Measurements from ENCODE around the gene REPS2.

REPS2 gene

DNA sequence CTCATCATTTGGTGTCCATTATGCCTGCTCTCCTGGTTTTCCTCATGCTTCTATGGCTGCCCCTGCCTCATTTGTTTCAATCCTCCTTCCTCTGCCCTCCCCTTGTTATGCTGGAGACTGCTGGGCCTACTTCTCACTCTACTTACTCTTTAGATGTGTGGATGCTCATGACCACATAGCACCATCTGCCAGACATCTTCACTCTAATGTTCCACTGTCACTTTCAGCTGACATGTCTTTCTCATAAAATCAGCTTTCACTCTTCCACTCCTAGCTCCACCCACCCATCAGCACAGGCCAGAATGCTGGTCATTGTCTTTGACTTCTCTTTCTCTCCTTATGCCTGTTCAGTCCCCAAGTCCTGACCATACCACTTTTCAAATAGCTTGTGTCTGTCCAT lies 86.8 kb downstream of the REPS2 start:
- FAIRE-seq: no peak
- DNase-seq (ENCODE audit: low spot score): no peak

DNA sequence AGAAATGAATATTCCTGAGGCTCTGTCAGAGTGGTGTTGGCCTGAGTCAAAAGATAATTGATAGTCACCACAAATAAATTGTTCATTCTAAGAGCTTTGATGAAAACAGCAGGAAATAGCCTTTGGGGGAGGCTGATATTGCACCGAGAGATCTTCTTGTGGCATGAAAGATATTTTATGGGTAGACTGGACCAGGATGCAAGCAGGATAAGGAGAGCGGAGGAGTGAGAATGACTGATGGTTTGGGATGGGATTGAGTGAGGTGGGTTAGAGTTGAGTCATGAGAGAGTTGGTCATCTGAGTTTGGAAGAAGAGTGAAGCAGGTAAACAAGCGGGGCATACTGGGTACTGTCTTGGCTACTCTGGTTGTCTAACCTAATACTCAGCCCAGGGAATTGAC lies 88.7 kb downstream of the REPS2 start:
- no peak for FAIRE-seq
- no peak for DNase-seq (ENCODE audit: low spot score)

DNA sequence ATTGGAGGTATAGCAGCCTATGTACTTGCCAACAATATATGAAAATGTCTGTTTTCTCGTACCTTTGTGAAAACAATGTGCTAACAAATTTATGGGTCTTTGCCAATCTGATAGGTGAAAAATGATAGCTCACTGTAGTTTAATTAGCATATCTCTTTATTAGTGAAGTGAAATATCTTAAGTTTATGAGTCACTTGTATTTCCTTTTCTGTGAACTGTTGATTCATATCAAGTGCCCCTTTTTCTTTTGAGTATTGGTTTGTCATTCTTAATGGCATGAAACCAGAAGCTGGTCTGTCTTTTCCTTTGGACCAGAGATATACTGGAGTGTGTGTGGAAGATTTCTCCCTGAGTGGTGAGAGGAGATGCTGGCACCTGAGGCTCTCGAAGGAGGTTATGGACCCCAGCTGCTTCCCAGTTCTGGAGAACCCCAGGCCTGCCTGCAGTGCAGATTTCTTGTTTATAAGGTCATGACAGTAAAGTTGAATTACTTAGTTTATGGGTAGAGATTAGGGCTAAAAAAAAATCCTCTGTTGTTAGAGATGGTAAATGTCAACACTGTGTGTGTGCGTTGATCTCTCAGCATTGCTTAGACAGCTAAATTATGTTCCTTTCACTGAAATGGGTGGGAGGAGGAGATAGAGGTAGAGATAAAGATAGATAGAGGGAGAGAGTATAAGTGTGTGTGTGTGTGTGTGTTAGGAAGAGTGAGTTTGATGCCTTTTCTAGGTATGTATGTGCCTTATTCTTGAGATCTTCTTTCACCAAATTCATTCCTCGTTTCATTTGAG lies 89.9 kb downstream of the REPS2 start:
- DNase-seq (ENCODE audit: low spot score): no peak
- FAIRE-seq: no peak

DNA sequence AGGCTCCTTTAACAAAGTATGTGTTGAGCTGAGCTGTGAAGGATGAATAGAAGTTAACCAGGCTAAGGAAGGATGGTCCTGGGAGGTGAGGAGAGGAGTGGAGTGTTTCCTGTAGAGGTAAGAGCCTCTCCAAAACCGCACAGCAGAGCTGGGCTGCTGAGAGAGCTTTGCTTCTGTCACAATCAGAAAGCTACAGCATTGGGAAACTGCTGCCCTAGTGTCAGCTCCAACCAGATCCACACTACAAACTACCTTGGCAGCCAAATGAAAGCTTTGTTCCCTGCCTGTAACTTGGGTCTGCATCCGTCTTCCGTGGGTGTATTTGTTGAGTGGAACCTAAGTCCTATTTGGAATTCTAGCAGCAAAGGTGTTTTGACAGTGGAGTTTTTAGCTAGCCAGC lies 91.8 kb downstream of the REPS2 start:
- DNase-seq (ENCODE audit: low spot score) (no peak), FAIRE-seq (no peak)

DNA sequence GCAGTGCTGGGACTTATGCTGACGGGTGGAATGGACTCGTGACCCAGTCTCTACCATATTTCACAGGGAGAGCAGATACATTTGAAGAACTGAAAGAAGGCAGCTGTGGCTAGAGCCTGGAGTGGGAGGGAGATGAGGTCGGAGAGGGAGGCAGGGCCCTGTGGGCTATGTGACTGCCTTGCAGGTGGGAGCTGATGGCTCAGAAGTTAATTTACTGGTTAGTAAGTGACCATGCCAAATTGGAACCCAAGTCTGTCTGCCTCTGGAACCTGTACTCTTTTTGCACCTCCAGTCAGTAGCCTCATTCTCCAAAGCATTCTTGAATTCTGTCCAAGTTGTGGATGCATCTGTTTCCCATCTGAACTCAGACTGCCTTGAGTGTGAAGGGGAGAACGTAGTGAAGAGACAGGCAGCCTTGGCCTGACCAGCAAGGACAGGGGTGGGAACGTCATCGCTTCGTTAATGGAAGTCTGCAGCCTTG lies 92.3 kb downstream of the REPS2 start:
- DNase-seq (ENCODE audit: low spot score): no peak
- no peak for FAIRE-seq

DNA sequence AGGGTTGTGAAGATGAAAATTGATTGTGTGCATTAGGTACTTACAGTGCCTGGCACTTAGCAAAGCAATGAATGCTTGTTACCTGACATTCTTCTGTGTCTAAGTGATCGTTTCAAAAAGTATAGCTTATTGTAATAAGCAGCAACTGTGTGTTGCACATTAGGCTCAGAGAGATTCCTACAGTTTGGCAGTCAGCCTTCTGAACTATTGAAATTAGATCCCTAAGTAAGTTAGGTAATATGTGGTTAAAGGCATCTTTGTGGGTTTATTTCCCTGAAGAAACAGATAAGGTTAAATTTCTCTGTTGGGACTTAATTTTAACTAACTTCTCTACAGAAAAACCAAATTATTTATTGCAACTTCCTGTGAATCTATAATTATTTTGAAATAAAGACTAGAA lies 93.4 kb downstream of the REPS2 start:
- DNase-seq (ENCODE audit: low spot score) (no peak), FAIRE-seq (no peak)

DNA sequence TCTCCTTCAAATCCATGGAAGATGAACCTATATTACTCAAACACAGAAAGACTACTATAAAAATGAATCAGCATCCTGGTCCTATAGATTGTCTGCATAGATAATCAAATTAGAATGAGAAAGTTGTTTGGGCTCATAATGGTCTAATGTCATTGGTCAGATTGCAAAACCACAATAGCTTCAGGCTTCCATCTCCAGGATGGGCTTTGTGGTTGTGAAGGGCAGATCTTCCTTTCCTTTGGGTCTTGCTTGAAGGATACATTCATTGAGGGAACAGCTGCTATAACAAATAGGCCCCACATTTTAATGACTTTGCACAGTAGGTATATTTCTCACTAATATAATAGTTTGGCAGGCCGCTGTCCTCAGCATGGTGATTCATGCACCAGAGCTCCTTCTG lies 94.3 kb downstream of the REPS2 start:
- no peak for DNase-seq (ENCODE audit: low spot score)
- no peak for FAIRE-seq

DNA sequence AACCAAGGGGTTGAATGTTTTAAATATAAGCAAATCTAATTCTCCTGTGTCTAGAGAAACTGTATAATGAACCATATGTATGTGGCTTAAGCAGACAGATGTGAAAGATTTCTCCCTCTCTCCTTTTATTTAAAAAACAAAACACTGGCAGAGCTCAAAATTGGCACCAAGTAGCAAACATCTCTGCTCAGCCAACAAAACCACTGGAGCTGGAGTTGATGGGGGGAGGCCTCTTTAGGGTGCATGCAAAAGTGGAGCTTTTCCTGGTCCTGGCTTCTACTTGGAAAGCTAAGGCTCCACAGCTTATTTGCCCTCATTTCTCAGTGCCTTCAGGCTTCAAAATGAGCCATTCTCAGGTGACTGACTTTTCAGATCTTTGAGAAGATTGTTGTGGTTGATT lies 95.6 kb downstream of the REPS2 start:
- FAIRE-seq: no peak
- DNase-seq (ENCODE audit: low spot score): no peak

DNA sequence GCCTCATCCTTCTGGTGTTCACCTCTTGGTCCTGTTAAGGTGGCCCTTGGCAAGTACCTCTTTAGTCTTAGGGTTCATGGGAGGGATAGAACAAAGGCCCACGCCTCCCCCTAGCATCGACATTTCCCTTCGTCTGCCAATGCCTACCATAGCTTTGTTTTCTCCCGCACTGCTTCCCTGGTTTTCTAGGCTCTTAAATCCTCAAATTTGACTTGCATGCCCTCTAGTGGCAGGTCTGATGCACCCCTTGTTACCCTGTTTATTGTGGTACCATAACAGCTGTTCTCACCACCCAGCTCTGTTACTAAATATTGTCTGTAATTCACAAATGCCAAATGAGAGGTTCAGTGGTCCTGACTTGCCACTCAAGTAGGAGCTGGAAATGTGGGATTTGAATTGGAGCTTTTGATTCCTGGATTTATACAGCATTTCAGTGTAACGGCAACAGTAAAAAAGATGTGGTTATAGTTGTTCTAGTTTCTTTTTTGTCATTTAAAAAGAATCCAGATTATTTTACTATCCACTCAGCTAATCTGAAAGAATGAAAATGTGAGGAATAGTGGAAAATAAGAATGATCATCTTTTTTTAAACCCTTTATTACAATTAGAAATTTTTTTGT lies 100.1 kb downstream of the REPS2 start:
- peak; percentile 18 for DNase-seq (ENCODE audit: low spot score)

DNA sequence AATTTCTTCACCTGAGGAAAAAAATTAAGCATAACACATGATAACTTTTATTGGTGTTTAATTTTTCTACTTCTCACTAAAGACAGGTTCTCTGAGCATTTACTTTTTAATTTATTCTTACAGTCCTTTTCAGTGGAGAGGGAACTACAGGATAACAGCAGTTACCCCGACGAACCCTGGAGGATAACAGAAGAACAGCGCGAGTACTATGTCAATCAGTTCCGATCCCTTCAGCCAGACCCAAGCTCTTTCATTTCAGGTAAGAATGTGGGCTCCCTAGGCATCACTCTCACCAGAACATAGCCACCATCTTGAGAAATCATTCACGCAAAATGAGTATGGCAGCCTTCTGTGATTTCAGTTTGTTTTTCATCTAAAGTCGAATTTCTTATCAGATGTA lies 100.8 kb downstream of the REPS2 start:
- no peak for FAIRE-seq

More for the DNA sequence above, 100.1 kb downstream of the REPS2 start:
- no peak for FAIRE-seq

DNA sequence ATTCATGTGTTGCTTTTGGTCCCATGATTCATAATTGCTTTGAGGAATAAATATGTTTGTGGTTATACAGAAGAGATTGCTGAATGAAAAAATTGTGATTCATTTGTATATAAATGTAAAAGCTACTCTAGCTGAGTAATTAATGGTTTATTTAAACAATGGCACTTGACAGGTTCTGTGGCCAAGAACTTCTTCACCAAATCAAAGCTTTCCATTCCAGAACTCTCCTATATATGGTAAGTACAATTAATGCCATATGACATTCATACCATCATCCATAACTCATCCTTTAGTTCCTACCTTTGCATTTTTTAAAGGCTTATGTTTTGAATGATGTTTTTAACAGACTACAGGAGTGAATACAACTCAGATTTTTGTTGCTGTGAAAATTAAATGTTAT lies 105.8 kb downstream of the REPS2 start:
- no peak for DNase-seq (ENCODE audit: low spot score)
- no peak for FAIRE-seq

More for the DNA sequence above, 100.8 kb downstream of the REPS2 start:
- DNase-seq (ENCODE audit: low spot score): no peak

DNA sequence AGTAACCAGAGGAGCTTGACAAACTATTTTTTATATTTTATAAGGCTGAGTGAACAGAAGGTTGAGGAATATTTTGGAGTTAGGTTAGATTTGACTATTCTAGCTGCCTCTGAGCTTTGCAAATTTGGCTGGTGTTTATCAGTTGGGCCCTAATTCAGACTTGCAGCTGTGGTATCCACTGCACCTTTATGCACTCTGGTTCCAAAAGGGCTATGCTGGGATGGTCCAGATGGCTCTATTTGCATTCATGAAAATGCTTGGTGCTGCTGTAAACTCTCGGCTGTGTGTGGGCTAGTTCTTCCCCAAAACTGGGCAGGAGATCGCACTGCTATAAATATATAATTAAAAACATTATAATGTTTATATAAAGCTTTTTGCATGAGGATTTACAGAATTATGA lies 106.3 kb downstream of the REPS2 start:
- no peak for FAIRE-seq
- DNase-seq (ENCODE audit: low spot score): no peak

DNA sequence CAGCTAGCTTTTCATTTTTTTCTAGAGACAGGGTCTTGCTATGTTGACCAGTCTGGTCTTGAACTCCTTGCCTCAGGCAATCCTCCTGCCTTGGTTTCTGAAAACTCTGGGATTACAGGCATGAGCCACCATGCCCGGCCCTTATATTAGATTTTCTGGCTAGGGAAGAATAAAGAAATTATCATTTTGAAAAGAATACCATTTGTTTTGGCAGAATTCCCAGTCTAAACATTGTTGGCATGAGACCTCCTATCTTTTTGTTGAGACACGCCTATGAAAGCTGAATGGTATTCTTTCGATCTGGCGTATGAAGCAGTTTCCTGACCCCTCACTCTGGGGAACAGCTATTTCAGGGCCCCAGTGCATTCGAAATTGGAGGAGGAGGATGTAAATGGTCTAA lies 107.0 kb downstream of the REPS2 start:
- no peak for FAIRE-seq
- DNase-seq (ENCODE audit: low spot score): no peak

DNA sequence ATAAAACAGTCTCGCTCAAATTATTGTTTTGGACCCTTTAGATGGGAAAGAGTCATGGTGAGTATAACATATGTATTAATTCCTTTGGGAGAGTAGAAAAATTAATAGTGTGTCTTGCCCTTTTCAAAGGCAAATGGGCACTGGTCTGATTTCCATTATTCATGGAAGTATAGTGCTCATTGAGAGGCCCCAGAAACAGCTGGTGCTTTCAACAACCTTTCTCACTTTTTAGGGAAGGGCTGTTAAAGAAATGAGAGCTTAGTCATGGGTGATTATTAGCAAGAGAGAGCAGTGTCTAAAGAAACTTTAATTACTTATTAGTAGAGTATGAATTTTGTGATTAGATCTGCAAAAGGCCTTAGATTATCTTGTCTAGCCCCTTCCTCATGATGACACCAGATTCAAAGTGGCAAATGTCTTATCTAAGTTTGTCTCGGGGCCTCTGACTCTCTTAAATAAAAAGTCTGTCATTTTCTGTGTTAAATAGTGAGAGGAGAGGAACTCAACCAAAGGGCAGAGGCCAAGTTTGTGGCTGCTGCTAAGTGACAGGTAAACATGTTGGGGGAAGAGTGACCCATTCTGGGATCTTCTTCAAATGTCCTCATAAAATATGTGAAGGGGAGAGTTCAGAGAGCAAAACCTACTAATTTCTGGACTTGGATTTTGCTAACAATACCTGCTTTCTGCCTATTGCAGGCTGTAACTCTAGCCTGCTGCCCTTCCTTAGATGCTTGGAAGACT lies 110.6 kb downstream of the REPS2 start:
- no peak for DNase-seq (ENCODE audit: low spot score)
- no peak for FAIRE-seq

DNA sequence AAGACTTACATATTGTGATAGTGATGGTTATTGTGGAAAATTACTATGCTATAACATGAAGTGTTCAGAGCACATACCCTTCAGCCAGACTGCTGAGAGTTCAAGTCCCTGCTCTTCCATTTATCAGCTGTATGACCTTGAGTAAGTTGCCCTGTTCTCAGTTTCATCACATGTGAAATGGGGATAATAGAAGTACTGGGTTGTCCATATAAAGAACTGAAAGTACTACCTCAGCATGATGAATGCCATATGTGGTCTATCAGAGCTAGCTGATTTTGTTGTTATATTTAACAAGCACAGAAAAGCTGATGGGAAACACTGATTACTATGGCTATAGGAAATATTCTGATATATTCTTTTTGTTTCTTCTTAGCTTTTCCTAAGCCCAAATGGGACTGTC lies 115.6 kb downstream of the REPS2 start:
- FAIRE-seq (no peak), DNase-seq (ENCODE audit: low spot score) (no peak)

DNA sequence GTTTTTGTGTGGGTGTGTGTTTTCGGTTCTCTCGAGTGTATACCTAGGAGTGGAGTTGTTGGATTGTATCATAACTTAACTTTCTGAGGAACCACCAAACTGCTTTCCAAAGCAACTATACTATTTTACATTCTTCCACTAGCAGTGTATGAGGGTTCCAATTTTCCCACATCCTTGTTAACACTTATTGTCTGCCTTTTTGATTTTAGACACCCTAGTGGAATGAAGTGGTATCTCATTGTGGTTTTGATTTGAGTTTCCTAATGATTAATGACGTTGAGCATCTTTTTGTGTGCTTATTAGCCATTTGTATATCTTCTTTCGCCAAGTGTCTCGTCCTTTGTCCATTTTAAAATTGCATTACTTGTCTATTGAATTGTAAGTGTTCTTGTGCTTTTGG lies 118.6 kb downstream of the REPS2 start:
- FAIRE-seq (no peak), DNase-seq (ENCODE audit: low spot score) (no peak)

DNA sequence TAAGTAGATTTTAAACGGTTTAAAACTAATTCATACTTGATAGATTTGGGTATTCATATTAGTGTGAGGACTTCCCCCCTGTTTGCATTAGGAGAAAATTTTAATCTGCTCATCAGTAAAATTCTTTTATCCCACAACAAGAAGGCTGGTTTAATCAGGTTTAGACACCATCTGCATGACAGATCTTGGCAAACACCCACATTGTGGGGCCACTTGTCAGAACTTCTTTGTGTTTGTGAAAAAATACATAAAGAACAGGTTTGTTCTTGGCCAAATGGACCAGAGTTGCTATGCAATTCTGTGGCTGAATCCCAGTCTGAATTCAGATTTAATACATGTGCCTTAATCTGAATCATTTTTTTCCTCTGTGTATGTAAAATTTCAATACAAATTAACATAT lies 121.1 kb downstream of the REPS2 start:
- FAIRE-seq (no peak), DNase-seq (ENCODE audit: low spot score) (no peak)

DNA sequence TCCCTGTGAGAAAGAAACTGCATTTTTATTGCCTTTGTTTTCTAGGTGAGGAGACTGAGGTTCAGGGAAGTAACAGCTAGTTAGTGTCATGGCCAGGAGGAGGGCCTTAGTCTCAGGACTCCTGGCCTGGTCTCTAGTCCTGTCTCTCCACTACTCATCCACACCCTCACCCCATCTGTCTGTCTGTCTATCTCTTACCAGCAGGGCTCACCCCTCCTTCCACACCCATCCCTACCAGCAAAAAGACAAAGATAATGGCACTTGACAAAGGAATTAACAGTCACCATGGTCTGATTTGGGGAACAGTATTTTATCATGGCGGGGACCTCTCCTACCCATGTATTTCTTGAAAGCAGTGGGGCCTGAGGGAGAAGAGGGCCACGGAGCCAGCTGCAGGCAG lies 125.8 kb downstream of the REPS2 start:
- DNase-seq (ENCODE audit: low spot score) (no peak), FAIRE-seq (no peak)

DNA sequence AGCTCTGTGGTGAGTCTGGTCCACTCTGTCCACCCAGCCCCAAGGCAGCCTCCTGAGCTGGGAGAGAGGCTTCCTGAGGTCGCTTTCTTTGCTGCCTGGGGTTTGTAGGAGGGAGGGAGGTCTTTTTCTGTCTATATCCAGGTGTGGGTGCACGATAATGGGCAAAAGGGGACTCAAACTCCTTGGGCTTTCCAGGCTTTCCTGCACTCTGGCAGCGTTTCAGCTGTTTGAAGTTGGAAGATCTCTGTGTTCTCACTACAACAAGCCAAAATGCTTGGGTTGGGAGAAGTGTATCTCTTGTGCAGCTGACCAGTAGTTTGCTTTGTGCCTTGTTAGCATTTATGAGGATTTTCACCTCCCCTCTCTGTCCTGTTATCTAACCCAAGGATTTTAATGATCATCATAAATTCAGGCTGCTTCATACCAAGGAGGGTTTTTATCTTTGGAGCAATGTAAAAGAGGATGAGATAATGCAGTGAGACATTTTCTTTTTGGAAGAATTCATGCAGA lies 126.3 kb downstream of the REPS2 start:
- FAIRE-seq (no peak), DNase-seq (ENCODE audit: low spot score) (no peak)

DNA sequence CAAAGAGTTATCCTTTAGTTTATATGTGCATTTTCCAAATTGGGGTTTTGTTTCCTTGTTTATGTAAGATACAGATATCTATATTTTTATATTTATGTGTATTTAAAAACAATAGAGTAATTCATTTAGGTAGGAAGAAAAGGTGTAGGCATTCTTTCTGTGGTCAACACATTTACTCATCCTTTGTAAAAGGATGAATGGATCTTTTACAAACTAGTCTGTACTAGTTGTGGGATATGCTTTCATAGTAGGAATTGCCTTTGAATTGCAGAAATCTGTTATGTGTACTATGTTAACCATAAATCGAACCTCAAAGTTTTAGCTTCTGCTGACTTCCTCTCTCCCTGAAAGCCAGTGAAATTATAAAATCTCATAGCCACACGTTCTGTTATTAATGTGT lies 128.5 kb downstream of the REPS2 start:
- FAIRE-seq: no peak

DNA sequence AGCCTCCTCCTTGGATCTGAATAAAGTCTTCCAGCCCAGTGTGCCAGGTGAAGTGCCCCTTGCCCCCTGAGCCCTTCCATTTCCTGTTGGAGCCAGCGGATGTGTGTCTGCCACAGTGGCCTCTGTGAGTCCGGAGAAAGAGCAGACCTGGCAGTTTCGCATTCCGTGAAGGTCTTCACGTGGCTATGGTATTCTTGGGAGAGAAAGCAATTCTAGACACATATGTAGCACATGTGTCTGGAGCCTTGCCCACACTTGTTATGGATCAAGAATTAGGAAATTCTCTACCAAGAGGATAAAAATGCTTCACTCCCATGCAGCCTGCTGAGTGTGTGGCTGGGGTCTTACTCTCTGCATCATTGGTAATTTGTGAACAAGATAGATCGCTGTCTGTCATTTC lies 130.9 kb downstream of the REPS2 start:
- FAIRE-seq (no peak), DNase-seq (ENCODE audit: low spot score) (no peak)

More for the DNA sequence above, 128.5 kb downstream of the REPS2 start:
- DNase-seq (ENCODE audit: low spot score): no peak

DNA sequence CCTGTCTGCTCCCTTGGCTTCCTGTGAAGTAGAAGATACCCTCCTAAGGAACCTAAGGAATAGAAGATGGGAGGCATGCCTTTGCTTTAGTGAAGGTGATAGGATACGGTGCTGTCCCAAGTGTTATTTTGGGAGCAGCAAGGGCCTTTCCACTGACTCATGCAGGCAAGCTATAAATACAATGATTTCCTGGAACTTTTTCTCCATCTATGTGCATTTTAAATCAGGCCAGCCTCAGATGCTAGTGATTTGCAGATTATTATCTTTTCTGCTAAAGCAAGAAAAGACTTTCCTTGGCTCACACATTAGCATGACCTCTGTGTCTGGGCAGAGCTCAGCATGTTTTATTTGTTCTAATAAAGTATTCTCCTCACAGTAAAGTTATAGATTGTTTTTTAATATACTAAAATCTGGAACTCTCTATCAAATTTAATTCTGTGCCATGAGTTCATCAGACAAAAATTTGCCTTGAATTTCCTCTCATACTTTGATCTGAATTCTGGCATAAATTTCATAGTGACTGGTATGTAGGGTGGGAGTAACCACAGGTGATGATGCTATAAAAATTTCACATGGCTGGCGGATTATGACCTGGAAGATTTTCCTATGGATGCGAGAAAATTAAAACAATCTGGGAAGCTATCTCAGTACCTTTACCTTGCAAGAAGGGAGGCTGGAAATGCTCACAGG lies 131.7 kb downstream of the REPS2 start:
- FAIRE-seq (no peak), DNase-seq (ENCODE audit: low spot score) (peak; percentile 31)
